HG03060 (cell line): ENCODE measurements around the gene TXNDC2.
A peak's percentile ranks its signal among the peaks of the same experiment; 100 is the strongest.

ENCODE experiments used
- ATAC-seq: cut with Tn5 transposase; IDR thresholded peaks from one replicate; pipeline ENCODE4 v1.9.1; 2021; ENCODE audit warnings: low read depth, moderate number of reproducible peaks; ENCODE audit not compliant: unreplicated experiment

TXNDC2 gene

DNA sequence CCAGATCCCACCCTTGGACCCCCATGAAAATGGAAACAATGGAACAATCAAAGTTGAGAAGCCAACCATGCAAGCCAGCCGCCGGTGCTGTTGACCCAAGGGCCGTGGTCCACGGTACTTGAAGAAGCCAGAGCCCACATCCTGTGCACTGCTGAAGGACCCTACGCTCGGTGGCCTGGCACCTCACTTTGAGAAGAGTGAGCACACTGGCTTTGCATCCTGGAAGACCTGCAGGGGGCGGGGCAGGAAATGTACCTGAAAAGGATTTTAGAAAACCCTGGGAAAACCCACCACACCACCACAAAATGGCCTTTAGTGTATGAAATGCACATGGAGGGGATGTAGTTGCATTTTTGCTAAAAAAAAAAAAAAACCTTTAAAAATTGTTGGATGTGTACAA lies 26.5 kb upstream of the TXNDC2 start:
- ATAC-seq, result no peak

DNA sequence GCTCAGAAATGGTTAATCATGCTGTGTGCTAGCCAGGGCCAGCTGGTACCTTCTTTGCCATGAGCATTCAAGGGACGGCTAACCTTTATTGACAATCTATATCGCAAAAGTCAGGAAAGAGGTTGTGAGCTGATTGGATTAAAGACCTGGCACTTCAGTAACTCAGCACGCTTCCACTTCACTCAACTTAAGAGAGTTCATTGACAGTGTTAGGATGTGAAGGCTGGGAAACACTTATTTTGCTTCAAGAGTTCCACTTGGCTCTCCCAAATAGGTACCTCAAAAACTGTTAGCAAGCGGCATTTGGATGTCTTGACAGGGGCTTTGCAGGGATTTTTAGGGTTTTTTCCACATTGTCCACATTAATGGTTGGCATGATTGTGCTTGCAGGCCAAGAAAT lies 25.1 kb upstream of the TXNDC2 start:
- ATAC-seq, result no peak

DNA sequence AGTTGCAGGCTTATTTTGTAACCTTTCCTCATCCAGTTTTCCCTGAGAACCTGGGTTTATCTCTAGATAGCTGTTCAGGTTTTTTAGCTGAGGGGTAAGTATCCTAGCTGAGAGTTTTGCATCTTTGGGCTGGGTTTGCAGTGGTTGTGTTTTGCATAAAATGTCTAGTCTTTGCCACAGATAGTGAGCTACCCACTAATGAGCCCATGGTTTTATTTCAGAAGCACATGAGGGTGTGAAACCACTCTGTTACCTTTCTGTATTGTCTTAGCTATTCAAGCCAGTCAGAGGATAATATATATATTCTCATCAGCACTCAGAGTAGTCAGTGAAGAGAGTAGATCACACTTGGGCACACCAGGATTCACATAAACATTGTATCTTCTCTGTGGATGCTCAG lies 24.6 kb upstream of the TXNDC2 start:
- peak; percentile 70 for ATAC-seq

DNA sequence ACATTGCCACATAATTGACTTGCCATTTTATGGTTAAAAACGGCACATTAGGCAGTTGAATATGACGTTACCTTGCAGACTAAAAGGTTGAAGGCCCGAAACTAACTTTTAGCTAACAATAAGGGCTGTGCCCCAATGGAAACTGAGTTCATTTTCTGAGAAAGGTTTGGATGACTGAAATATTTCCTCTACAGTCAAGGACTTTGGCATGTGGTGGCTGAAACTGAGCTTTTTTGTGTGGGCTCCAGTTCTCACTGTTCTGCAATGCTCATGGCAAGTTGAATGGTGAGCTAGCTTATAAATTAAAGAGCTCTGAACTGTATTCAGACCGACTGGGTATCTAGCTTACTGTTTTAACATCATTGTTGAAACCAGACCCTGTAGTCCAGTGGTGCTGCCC lies 23.8 kb upstream of the TXNDC2 start:
- no peak for ATAC-seq

GRCh38 chr18:9862686-9863085 lies 23.1 kb upstream of the TXNDC2 start:
- no peak for ATAC-seq

GRCh38 chr18:9863282-9863681 lies 22.5 kb upstream of the TXNDC2 start:
- ATAC-seq, result no peak

- ATAC-seq, result no peak
Observed at GRCh38 chr18:9865764-9866490, 19.8 kb upstream of the TXNDC2 start.

- no peak for ATAC-seq
Observed at GRCh38 chr18:9866627-9867026, 19.1 kb upstream of the TXNDC2 start.

DNA sequence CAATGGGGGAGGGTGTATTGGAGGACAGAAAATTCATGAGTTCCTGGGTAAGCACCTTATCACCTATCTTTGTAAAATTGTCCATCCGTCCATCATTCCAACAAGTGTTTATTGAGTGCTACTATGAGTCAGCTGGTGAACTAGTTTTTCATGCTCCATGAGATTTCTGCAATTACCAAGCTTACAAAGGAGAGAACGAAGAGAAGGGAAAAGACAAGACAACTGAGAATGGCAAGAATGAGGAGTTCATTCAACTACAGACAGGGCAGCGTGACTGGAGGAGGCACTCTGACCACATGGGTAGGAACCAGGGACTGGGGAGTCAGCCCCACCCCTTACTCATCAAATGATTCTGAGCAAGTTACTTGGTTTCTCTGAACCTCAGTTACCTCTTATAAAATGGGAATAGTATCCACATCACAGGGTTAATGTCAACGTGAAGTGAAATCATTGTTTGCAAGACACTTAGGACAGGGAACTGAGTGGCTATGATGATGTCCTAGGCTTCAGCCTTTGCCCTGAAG lies 18.6 kb upstream of the TXNDC2 start:
- no peak for ATAC-seq

- ATAC-seq, result no peak
Observed at GRCh38 chr18:9868857-9869714, 16.7 kb upstream of the TXNDC2 start.

DNA sequence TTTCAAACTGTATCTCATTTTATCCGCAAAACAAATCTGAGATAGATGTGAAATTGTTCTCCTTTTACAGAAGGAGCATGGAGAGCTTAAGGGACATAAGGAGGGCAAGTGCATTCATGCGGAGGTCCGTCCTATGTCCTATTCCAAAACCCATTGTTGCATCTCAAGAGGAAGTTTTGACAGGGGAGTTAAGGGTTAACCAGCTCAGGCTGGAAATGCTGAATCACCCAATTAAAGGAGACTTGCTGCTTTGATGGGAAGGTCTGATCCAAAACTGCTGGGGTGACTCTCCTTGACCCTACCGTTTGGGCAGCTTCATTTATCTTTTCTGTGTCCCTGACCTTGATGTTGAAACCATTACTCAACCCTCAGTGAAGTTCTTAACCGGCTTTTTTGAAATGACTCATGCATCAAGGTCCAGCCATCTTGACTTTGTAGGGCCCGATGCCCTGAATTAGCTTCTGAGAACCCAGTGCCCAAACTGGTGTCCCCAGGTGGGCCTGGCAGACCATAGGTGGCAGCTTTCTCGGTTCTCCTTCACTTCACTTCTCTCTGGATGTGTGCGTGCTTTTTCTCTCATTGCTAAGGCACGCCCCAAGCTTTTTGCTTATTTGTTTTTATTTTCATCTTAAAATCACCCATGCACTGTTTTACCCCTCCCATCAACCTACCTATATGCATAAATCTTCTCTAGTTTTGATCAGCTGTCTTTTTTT lies 15.9 kb upstream of the TXNDC2 start:
- no peak for ATAC-seq

- no peak for ATAC-seq
Observed at GRCh38 chr18:9870431-9871008, 15.3 kb upstream of the TXNDC2 start.

DNA sequence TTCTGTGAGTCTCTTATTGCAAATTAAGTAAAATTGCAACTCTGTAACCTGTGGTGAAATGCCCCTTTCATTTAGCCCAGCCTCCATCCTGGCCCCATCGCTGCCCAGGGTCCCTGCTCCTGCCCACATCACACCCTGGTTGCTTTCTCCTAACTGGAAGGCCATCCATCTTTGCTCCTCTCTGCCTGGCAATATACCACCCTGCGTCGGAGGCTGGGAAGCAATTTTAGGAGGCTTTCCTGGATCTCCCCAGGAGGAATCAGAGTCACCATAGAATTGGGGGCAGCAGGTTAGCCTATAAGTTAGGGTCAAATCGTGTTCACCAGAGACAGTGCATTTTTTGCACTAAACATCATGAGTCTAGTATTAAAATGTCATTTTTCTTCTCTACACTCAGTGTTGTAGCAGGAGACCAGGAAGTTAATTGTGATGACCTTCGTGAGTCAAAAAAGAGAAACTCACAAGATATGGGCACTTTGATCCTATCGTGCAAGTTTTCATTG lies 14.5 kb upstream of the TXNDC2 start:
- no peak for ATAC-seq

DNA sequence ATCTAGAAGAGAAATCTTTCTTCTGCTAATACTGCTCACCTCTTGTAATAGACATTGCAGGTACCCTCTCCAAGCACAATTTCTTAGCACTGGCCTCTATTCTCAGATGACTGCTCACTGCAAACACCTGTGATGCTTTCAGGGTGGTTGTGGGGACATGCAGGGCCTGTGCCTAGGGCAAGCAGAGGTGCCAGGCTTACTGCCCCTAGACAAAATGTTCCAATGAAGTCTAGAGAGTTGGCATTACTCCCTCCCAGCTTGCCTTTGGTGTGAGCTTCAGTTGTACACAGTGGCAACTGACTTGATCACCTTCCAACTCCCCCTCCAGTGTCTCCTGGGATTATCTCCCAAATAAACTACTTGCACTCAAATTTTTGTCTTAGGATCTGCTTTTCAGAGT lies 12.9 kb upstream of the TXNDC2 start:
- ATAC-seq, result no peak

DNA sequence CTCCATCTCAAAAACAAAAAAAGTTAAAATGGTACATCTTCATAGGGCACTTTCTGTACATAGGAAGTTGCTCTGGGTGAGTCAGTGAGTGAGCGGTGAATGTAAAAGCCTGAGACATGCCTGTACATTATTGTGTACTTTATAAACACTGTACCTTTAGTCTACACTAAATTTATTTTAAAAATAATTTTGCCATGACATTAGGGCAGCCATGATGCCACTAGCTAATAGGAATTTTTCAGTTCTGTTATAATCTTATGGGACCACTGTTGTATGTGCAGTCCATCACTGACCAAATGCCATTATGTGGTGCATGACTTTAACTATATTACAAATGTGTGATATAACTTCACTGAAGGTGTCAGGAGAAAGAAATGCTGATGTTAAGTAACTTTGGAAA lies 11.0 kb upstream of the TXNDC2 start:
- no peak for ATAC-seq

DNA sequence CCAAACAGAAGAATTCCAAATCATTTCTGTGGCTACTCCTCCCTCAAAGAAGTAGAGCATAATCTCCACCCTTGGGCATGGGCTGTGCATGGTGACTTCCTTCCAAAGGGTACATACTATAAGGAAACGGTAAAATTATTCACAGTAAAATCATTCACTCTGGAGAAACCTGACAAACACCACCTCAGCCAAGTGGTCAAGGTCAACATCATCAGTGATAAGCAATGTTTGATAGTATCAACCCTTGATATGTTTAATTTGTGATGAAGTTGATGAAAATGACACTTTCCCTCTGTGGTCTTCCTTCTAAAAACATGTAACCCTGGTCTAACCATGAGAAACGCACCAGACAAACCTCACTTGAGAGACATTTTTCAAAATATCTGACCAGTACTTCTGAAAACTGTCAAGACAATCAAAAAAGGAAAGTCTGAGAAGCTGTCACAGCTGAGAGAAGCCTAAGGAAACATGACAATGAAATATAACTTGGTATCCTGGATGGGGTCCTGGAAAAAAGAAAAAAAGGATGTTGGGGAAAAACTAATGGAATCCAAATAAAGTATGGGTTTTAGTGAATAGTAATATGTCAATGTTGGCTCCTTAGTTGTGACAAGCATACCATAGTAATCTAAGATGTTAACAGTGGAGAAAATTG lies 9.4 kb upstream of the TXNDC2 start:
- ATAC-seq, result no peak

GRCh38 chr18:9876867-9877654 lies 8.7 kb upstream of the TXNDC2 start:
- ATAC-seq, result no peak

GRCh38 chr18:9877655-9878014 lies 8.1 kb upstream of the TXNDC2 start:
- ATAC-seq, result no peak

- no peak for ATAC-seq
Observed at GRCh38 chr18:9878095-9878494, 7.7 kb upstream of the TXNDC2 start.
